ENCODE results near the gene ENPP1.
"Not testable (repeated sequence)": the region's sequence is repeated elsewhere in the genome, so short reads cannot be mapped to it uniquely, and the experiment has no call there.

ENPP1 gene

GRCh38 chr6:131885237-131885636 lies 77.4 kb downstream of the ENPP1 start:
- no peak for DNase-seq

- no peak for DNase-seq
Measured at GRCh38 chr6:131886517-131886916, 78.7 kb downstream of the ENPP1 start.

- no peak for DNase-seq
Measured at GRCh38 chr6:131890091-131890490, 82.3 kb downstream of the ENPP1 start.

GRCh38 chr6:131893198-131893597 lies 85.4 kb downstream of the ENPP1 start:
- no peak for DNase-seq

GRCh38 chr6:131894493-131895424 lies 86.9 kb downstream of the ENPP1 start:
- DNase-seq = no peak

- DNase-seq = no peak
Measured at GRCh38 chr6:131897050-131897435, 89.2 kb downstream of the ENPP1 start.

- no peak for DNase-seq
Measured at GRCh38 chr6:131897621-131898020, 89.8 kb downstream of the ENPP1 start.

GRCh38 chr6:131898718-131899117 lies 90.9 kb downstream of the ENPP1 start:
- no peak for DNase-seq

- DNase-seq = no peak
Measured at GRCh38 chr6:131900231-131900630, 92.4 kb downstream of the ENPP1 start.

GRCh38 chr6:131901326-131901873 lies 93.6 kb downstream of the ENPP1 start:
- DNase-seq = not testable (repeated sequence)

- DNase-seq = not testable (repeated sequence)
Measured at GRCh38 chr6:131903734-131904133, 95.9 kb downstream of the ENPP1 start.

GRCh38 chr6:131908787-131909186 lies 101.0 kb downstream of the ENPP1 start:
- not testable (repeated sequence) for DNase-seq

- DNase-seq = peak; percentile 79
Measured at GRCh38 chr6:131909408-131910218, 101.8 kb downstream of the ENPP1 start.

- no peak for DNase-seq
Measured at GRCh38 chr6:131910219-131910589, 102.4 kb downstream of the ENPP1 start.

GRCh38 chr6:131910956-131911355 lies 103.1 kb downstream of the ENPP1 start:
- no peak for DNase-seq

GRCh38 chr6:131911951-131912350 lies 104.1 kb downstream of the ENPP1 start:
- DNase-seq = no peak

GRCh38 chr6:131914234-131914633 lies 106.4 kb downstream of the ENPP1 start:
- DNase-seq = no peak

GRCh38 chr6:131914967-131915751 lies 107.3 kb downstream of the ENPP1 start:
- peak; percentile 54 for DNase-seq

- not testable (repeated sequence) for DNase-seq
Measured at GRCh38 chr6:131916091-131916796, 108.4 kb downstream of the ENPP1 start.

- no peak for DNase-seq
Measured at GRCh38 chr6:131916847-131917246, 109.0 kb downstream of the ENPP1 start.

GRCh38 chr6:131917318-131917717 lies 109.5 kb downstream of the ENPP1 start:
- DNase-seq = no peak

Data from NCI-H774 (cell line).